Cardiac fibroblast (primary cell): Measurements from ENCODE around the gene CA10.

Source experiments
- DNase-seq, 2 donors: peaks; one replicate each; pipeline versions ENCODE4 v3.0.0 to v3.0.0-alpha.2; 2010; ENCODE audit warnings: low read depth in 2 of 2
- H3K4me3 ChIP-seq, 2 donors: replicated peaks in 1 of 2; 1 replicate in 1 of 2; 2 replicates in 1 of 2; pipeline ENCODE4 v1.5.1; 2011; ENCODE audit warnings: low read depth in 2 of 2, low read length in 2 of 2, mild to moderate bottlenecking in 2 of 2, moderate library complexity in 1 of 2
- CTCF ChIP-seq: IDR thresholded peaks from one replicate; pipeline ENCODE4 v1.5.1; 2011; ENCODE audit warnings: low read depth, mild to moderate bottlenecking, low read length, inconsistent platforms

CA10 gene

GRCh38 chr17:52158450-52159042 lies at the start of gene CA10:
CA10 (minus strand) TSS chr17:52158714.
- TF ChIP-seq CTCF, result no peak
- DNase-seq, result no peak
- H3K4me3 ChIP-seq, result no peak within 1 kb of the TSS

GRCh38 chr17:52207796-52208195 lies 49.3 kb upstream of the CA10 start:
- no peak for DNase-seq
- H3K4me3 ChIP-seq, result no peak overlapping the region
- TF ChIP-seq CTCF, result no peak

- no peak overlapping the region for H3K4me3 ChIP-seq
- DNase-seq, result no peak
- no peak for TF ChIP-seq CTCF
Observed at GRCh38 chr17:52202520-52203080, 44.1 kb upstream of the CA10 start.

- H3K4me3 ChIP-seq, result no peak overlapping the region
- TF ChIP-seq CTCF, result no peak
- DNase-seq, result no peak
Observed at GRCh38 chr17:52201767-52202519, 43.4 kb upstream of the CA10 start.

- DNase-seq, result no peak
- TF ChIP-seq CTCF, result no peak
Observed at GRCh38 chr17:52191491-52191890, 33.0 kb upstream of the CA10 start.

GRCh38 chr17:52181782-52182181 lies 23.3 kb upstream of the CA10 start:
- DNase-seq, result no peak
- H3K4me3 ChIP-seq, result no peak overlapping the region
- TF ChIP-seq CTCF, result no peak

More at GRCh38 chr17:52191491-52191890, 33.0 kb upstream of the CA10 start:
- no peak overlapping the region for H3K4me3 ChIP-seq
